ENCODE results near the gene CHST12. TPM values are rescaled to one million over a fixed set of nuclear protein-coding genes. Genes with fewer than 3 reads are reported as not detected.
"Not testable (repeated sequence)": the region's sequence is repeated elsewhere in the genome, so short reads cannot be mapped to it uniquely, and the experiment has no call there.

Gene CHST12
- total and polyA plus RNA-seq, 3 experiments from 2014 or later, result 7.7 to 63.0 (median 8.3) TPM

DNA sequence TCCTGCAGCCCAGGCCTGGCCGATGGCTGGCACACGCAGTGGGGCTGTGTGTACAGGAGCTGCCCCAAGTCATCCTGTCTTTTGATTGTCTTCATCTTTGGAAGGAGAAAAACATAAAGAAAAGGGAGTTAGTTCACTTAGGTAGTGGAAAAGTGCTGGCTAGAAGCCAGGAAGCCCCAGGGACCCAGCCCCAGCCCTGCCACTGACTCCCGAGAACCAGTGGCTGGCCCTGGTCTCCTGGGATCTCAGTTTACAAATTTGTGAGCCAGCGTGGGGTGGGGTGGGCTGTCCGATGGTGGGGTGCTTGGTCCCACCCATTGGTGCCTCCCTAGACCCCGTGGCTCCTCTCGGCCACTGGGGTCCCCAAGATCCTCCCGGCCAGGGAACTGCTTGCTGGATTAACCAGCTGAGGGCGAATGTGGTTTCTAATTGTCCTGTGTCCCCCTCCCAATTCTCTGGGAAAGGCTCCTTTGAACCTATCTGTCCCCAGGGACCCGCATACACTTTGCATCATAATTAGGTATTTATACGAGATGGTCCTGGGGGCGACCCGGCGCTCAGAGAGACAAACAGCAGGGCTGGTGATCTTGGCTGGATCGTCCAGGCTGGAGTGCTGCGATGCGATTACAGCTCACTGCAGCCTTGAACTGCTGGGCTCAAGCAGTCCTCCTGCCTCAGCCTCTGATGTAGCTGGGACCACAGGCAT, 16.3 kb upstream of the CHST12 start:
- Mint-ChIP-seq H3K4me1 (no peaks in the 10 kb centered on the region), H3K36me3 (peaks cover 0 to 6% (median 0%) of the 10 kb centered on the region in 3 donors), H3K4me3 (no peak overlapping the region), H3K9me3 (no peaks in the 10 kb centered on the region), H3K27ac (no peak overlapping the region), H3K27me3 (no peaks in the 10 kb centered on the region)
- H3K27me3 ChIP-seq (ENCODE audit: insufficient read depth, low read length, poor library complexity, severe bottlenecking), result no peaks in the 10 kb centered on the region
- POLR2A ChIA-PET, result no interaction called here
- no peak overlapping the region for H3K27ac ChIP-seq (ENCODE audit: low read depth, low read length)
- CTCF ChIA-PET, result interaction anchor here (0.9 to 1.1 kb wide), 2 partner anchors 64 to 82 kb away, joined by 4 read pairs; no protein-coding TSS in a partner anchor
- H3K9me3 ChIP-seq (ENCODE audit: low read length), result no peaks in the 10 kb centered on the region
- no peak for DNase-seq
- H3K4me3 ChIP-seq (ENCODE audit: low read length), result no peak overlapping the region
- no peaks in the 10 kb centered on the region for H3K4me1 ChIP-seq (ENCODE audit: insufficient read depth, low read length)
- no peaks in the 10 kb centered on the region for H3K36me3 ChIP-seq (ENCODE audit: insufficient read depth, low read length)

DNA sequence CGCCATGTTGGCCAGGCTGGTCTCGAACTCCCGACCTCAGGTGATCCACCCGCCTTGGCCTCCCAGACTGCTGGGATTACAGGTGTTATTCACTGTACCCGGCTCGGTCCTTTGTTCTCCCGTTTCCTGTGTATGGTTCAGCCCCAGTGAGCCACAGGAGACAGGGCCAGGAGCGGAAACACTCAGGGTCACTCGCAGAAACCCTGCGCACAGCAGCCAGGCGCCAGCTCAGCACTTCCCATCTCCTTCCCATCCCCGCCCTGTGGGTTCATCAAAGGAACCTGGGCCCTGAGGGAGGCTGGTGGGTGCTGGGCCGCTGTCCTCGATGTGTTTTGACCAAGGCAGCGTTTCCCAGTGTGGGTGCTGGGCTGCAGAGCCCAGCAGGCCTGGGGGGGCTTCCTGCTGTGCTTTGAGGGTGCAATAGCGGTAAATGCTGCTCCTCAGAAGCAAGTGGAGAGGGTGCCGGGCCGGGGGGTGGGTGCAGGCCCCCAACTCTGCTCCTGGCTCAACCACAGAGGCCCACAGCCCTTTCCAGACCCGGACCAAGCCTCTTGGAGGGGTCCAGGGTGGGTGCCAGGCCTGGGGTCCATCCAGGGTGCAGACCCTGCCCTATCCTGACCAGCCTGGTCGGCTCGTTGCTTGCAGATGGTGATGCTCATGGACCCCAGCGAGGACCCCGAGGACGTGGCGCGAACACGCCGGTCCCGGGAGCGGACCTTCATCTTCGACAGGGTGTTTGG, 15.3 kb upstream of the CHST12 start:
- H3K4me1 Mint-ChIP-seq, result no peaks in the 10 kb centered on the region
- H3K27me3 Mint-ChIP-seq, result no peaks in the 10 kb centered on the region
- no peak overlapping the region for H3K4me3 Mint-ChIP-seq
- H3K27me3 ChIP-seq (ENCODE audit: insufficient read depth, low read length, poor library complexity, severe bottlenecking), result no peaks in the 10 kb centered on the region
- H3K4me3 ChIP-seq (ENCODE audit: low read length), result no peak overlapping the region
- no peak for DNase-seq
- H3K36me3 ChIP-seq (ENCODE audit: insufficient read depth, low read length), result no peaks in the 10 kb centered on the region
- H3K27ac ChIP-seq (ENCODE audit: low read depth, low read length), result no peak overlapping the region
- POLR2A ChIA-PET, result interaction anchor here (0.5 to 0.7 kb wide), 2 partner anchors 33 to 116 kb away, joined by 5 to 7 read pairs; no protein-coding TSS in a partner anchor
- no peaks in the 10 kb centered on the region for H3K4me1 ChIP-seq (ENCODE audit: insufficient read depth, low read length)
- no peak overlapping the region for H3K27ac Mint-ChIP-seq
- no peaks in the 10 kb centered on the region for H3K9me3 Mint-ChIP-seq
- H3K36me3 Mint-ChIP-seq, result peaks cover 0 to 5% (median 0%) of the 10 kb centered on the region in 3 donors
- no peaks in the 10 kb centered on the region for H3K9me3 ChIP-seq (ENCODE audit: low read length)
- CTCF ChIA-PET, result interaction anchor here (0.9 to 1.1 kb wide), 2 partner anchors 64 to 81 kb away, joined by 4 read pairs; no protein-coding TSS in a partner anchor

DNA sequence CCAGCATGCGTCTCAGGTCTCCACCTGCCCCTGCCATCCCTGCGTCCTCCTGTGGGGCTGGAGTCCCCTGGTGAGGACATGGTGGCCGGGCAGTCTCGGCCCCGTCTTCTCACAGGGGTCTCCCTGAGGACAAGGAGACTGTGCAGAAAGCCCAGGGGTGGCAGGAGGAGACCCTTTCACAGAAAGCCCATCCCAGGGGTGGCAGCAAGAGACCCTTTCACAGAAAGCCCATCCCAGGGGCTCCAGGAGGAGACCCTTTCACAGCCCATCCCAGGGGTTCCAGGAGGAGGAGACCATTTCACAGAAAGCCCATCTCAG, 14.8 kb upstream of the CHST12 start:
- peaks cover 0 to 2% (median 0%) of the 10 kb centered on the region in 3 donors for H3K36me3 Mint-ChIP-seq
- Histone ChIP-seq H3K27me3 (ENCODE audit: insufficient read depth, low read length, poor library complexity, severe bottlenecking) (no peaks in the 10 kb centered on the region), H3K27ac (ENCODE audit: low read depth, low read length) (no peak overlapping the region), H3K9me3 (ENCODE audit: low read length) (no peaks in the 10 kb centered on the region), H3K4me1 (ENCODE audit: insufficient read depth, low read length) (no peaks in the 10 kb centered on the region), H3K36me3 (ENCODE audit: insufficient read depth, low read length) (no peaks in the 10 kb centered on the region), H3K4me3 (ENCODE audit: low read length) (no peak overlapping the region)
- ChIA-PET POLR2A (no interaction called here), CTCF (no interaction called here)
- no peak for DNase-seq
- no peak overlapping the region for H3K4me3 Mint-ChIP-seq
- no peaks in the 10 kb centered on the region for H3K27me3 Mint-ChIP-seq
- peaks cover 0 to 2% (median 0%) of the 10 kb centered on the region in 3 donors for H3K4me1 Mint-ChIP-seq
- H3K27ac Mint-ChIP-seq, result no peak overlapping the region
- no peaks in the 10 kb centered on the region for H3K9me3 Mint-ChIP-seq

DNA sequence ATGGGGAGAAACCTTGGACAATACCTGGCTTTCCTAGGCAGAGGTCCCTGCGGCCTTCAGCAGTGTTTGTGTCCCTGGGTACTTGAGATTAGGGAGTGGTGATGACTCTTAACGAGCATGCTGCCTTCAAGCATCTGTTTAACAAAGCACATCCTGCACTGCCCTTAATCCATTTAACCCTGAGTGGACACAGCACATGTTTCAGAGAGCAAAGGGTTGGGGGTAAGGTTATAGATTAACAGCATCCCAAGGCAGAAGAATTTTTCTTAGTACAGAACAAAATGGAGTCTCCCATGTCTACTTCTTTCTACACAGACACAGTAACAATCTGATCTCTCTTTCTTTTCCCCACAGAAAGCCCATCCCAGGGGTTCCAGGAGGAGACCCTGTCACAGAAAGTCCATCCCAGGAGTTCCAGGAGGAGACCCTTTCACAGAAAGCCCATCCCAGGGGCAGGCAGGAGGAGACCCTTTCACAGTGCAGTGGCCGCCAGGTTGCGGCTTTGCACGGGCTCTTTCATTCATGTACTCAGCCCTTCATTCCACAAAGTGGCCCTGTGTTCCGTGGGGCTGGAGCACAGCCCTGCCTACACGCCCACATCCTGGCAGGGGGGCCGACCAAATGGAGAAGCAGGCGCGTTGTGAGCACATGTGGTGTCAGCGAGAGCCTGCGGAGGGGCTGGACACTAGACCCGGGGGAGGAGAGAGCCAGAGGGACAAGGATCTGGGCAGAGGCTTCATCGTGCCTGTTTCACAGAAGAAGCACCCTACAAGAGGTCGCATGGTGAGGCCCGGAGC, 13.2 kb upstream of the CHST12 start:
- H3K27ac Mint-ChIP-seq; CTCF ChIA-PET; DNase-seq; POLR2A ChIA-PET; H3K36me3 ChIP-seq (ENCODE audit: insufficient read depth, low read length); H3K4me3 Mint-ChIP-seq; H3K36me3 Mint-ChIP-seq; H3K27ac ChIP-seq (ENCODE audit: low read depth, low read length); H3K9me3 Mint-ChIP-seq; H3K4me1 ChIP-seq (ENCODE audit: insufficient read depth, low read length); H3K27me3 Mint-ChIP-seq; H3K9me3 ChIP-seq (ENCODE audit: low read length); H3K4me3 ChIP-seq (ENCODE audit: low read length); H3K27me3 ChIP-seq (ENCODE audit: insufficient read depth, low read length, poor library complexity, severe bottlenecking); H3K4me1 Mint-ChIP-seq: not testable (repeated sequence)

DNA sequence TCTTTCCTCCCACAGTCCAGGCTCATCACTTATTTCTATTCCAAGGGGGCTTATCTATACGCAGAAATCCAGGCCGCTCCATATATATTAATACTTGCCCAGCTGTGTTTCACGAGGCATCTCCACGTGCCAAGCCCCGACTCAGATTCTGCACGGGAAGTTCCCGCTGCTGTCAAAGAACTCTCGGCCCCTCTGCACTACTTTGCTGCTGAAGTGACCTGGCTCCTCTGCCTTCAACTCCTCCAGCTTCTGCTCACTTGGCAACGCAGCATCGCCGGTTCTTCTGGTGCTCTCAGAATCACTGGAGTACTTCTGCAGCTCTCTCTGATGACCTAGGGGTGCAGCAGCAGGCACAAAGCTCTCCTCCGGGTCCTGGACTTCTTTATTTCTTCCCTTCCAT, 9.7 kb upstream of the CHST12 start:
- ChIA-PET POLR2A (interaction anchor here (0.7 kb wide), 1 partner anchor 152 kb away, joined by 3 read pairs; no protein-coding TSS in a partner anchor), CTCF (no interaction called here)
- no peak for DNase-seq
- Histone ChIP-seq H3K4me1 (ENCODE audit: insufficient read depth, low read length) (no peaks in the 10 kb centered on the region), H3K36me3 (ENCODE audit: insufficient read depth, low read length) (no peaks in the 10 kb centered on the region), H3K27me3 (ENCODE audit: insufficient read depth, low read length, poor library complexity, severe bottlenecking) (no peaks in the 10 kb centered on the region), H3K9me3 (ENCODE audit: low read length) (no peaks in the 10 kb centered on the region), H3K27ac (ENCODE audit: low read depth, low read length) (no peak overlapping the region), H3K4me3 (ENCODE audit: low read length) (no peak overlapping the region)
- Mint-ChIP-seq H3K4me3 (no peak overlapping the region), H3K9me3 (no peaks in the 10 kb centered on the region), H3K4me1 (peaks cover 0 to 6% (median 3%) of the 10 kb centered on the region in 3 donors), H3K27ac (peak overlapping the region in 1 of 8 donors; percentile 41), H3K36me3 (peaks cover 0 to 2% (median 0%) of the 10 kb centered on the region in 3 donors), H3K27me3 (peaks cover 0 to 1% of the 10 kb centered on the region in 2 donors)

DNA sequence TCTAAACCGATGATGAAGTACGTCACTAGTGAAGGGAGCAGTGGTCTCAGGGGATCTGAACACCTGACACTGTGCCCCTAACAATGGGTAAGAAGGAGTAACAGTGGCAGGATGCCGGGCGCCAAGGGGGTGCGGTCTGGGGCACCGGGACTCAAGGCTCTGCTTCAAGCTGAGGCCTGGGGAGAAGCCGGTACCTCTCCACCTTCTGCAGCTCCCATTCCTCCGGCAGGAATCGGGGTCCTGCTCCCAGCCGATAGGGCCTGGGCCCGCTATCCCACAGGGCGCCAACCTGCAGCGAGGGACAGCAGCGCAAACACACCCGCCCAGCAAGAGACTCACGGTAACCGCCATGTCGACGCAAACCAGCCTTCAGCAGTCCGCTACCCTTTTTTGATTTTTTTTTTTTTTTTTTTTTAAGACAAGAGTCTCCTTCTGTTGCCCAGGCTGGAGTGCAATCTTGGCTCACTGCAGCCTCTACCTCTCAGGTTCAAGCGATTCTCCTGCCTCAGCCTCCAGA, 8.8 kb upstream of the CHST12 start:
- POLR2A ChIA-PET, result no interaction called here
- no peaks in the 10 kb centered on the region for H3K36me3 ChIP-seq (ENCODE audit: insufficient read depth, low read length)
- H3K4me1 ChIP-seq (ENCODE audit: insufficient read depth, low read length), result peaks cover 3% of the 10 kb centered on the region
- no peak overlapping the region for H3K27ac ChIP-seq (ENCODE audit: low read depth, low read length)
- H3K4me3 ChIP-seq (ENCODE audit: low read length), result no peak overlapping the region
- CTCF ChIA-PET, result no interaction called here
- H3K4me3 Mint-ChIP-seq, result no peak overlapping the region
- H3K27ac Mint-ChIP-seq, result peak overlapping the region in 1 of 8 donors; percentile 47
- peaks cover 0 to 1% of the 10 kb centered on the region in 2 donors for H3K27me3 Mint-ChIP-seq
- DNase-seq, result no peak
- H3K4me1 Mint-ChIP-seq, result peaks cover 4 to 10% (median 6%) of the 10 kb centered on the region in 3 donors
- no peaks in the 10 kb centered on the region for H3K9me3 Mint-ChIP-seq
- H3K27me3 ChIP-seq (ENCODE audit: insufficient read depth, low read length, poor library complexity, severe bottlenecking), result no peaks in the 10 kb centered on the region
- no peaks in the 10 kb centered on the region for H3K9me3 ChIP-seq (ENCODE audit: low read length)
- peaks cover 0 to 2% (median 0%) of the 10 kb centered on the region in 3 donors for H3K36me3 Mint-ChIP-seq

DNA sequence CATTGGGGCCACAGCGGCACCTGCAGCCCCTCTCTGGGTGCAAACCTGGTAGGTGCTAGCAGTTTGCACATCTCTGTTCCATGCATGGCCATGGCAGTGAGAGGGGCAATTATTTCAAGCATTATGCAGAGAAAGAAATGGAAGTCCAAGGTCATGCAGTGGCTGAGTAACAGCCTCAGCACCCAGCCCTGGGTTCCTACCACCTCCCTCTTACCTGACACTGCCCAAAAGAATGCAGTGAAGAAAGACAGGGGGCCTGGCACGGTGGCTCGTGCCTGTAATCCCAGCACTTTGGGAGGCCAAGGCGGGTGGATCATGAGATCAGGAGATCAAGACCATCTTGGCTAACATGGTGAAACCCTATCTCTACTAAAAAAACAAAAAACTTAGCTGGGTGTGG, 4.9 kb upstream of the CHST12 start:
- Mint-ChIP-seq H3K4me3 (peak overlapping the region in 1 of 7 donors; percentile 65), H3K9me3 (no peaks in the 10 kb centered on the region), H3K27ac (peak overlapping the region in 2 of 8 donors; percentile 0 to 3), H3K4me1 (peaks cover 20 to 26% (median 22%) of the 10 kb centered on the region in 3 donors), H3K27me3 (peaks cover 0 to 1% of the 10 kb centered on the region in 2 donors), H3K36me3 (peaks cover 0 to 1% (median 0%) of the 10 kb centered on the region in 3 donors)
- Histone ChIP-seq H3K9me3 (ENCODE audit: low read length) (no peaks in the 10 kb centered on the region), H3K27ac (ENCODE audit: low read depth, low read length) (no peak overlapping the region), H3K4me3 (ENCODE audit: low read length) (no peak overlapping the region), H3K27me3 (ENCODE audit: insufficient read depth, low read length, poor library complexity, severe bottlenecking) (no peaks in the 10 kb centered on the region), H3K36me3 (ENCODE audit: insufficient read depth, low read length) (no peaks in the 10 kb centered on the region), H3K4me1 (ENCODE audit: insufficient read depth, low read length) (peaks cover 9% of the 10 kb centered on the region)
- no peak for DNase-seq
- CTCF ChIA-PET, result no interaction called here
- POLR2A ChIA-PET, result no interaction called here

All from CD8-positive, alpha-beta memory T cell (primary cell).